ENCODE results near the gene GGPS1.
"Not testable (repeated sequence)": the region's sequence is repeated elsewhere in the genome, so short reads cannot be mapped to it uniquely, and the experiment has no call there.

Gene GGPS1

DNA sequence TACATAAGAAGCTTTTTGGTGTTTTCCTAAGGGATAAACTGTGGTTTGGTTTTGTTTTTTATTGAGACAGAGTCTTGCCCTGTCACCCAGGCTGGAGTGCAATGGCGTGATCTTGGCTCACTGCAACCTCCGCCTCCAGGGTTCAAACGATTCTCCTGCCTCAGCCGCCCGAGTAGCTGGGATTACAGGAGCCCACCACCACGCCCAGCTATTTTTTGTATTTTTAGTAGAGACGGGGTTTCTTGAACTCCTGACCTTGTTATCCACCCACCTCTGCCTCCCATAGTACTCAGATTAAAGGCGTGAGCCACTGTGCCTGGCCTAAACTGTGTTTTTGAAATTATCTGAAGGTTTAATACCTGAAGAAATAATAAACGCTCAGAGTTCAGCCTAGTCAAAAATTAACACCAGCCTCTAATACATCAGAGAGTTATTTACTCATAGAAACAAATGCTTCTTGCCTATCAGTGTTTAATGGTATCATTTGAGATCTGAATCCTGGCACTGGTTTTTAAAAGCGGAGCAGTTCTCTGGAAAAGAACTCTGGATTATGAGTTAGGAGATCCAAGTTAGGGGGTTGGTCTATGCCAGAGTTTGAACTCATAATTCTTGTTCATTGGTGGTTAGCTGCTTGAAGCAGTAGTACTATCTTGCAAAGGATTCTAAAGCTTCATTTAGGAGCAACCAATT lies 29.1 kb upstream of the GGPS1 start:
- TF ChIP-seq, protein P1, sequence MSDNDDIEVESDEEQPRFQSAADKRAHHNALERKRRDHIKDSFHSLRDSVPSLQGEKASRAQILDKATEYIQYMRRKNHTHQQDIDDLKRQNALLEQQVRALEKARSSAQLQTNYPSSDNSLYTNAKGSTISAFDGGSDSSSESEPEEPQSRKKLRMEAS (IDR thresholded peaks at IDR 0.05; ENCODE audit: low read depth, low read length) = no peak
- TF ChIP-seq MYC (IDR thresholded peaks at IDR 0.05; ENCODE audit: low read depth, low read length) (no peak), POLR2A (IDR thresholded peaks at IDR 0.05; ENCODE audit: extremely low read depth, insufficient read length) (no peak)
- TF ChIP-seq, protein P2, sequence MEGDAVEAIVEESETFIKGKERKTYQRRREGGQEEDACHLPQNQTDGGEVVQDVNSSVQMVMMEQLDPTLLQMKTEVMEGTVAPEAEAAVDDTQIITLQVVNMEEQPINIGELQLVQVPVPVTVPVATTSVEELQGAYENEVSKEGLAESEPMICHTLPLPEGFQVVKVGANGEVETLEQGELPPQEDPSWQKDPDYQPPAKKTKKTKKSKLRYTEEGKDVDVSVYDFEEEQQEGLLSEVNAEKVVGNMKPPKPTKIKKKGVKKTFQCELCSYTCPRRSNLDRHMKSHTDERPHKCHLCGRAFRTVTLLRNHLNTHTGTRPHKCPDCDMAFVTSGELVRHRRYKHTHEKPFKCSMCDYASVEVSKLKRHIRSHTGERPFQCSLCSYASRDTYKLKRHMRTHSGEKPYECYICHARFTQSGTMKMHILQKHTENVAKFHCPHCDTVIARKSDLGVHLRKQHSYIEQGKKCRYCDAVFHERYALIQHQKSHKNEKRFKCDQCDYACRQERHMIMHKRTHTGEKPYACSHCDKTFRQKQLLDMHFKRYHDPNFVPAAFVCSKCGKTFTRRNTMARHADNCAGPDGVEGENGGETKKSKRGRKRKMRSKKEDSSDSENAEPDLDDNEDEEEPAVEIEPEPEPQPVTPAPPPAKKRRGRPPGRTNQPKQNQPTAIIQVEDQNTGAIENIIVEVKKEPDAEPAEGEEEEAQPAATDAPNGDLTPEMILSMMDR (IDR thresholded peaks at IDR 0.05; ENCODE audit: low read depth, low read length) = no peak
- H3K4me3 ChIP-seq (ENCODE audit: low read depth, low read length) = no peak overlapping the region
- DNase-seq (ENCODE audit: low read depth) = no peak

DNA sequence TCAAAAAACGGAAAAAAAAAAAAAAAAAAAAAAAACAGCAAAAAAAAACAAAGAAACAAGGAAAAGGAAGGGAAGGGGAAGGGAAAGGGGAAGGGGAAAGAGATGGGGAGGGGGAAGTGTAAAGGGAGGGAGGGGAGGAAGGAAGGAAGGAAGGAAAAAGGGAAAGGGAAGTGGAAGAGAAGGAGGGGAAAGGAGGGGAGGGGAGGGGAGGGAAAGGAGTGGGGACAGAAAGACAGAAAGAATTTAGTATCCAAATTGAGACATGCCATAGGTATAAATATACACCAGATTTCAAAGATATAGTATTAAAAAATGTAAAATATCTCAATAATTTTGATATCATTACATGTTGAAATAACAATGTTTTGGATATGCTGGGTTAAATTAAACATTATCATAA lies 26.2 kb upstream of the GGPS1 start:
- no peak overlapping the region for H3K4me3 ChIP-seq (ENCODE audit: low read depth, low read length)
- TF ChIP-seq, protein P2 (IDR thresholded peaks at IDR 0.05; ENCODE audit: low read depth, low read length) = no peak
- TF ChIP-seq POLR2A (IDR thresholded peaks at IDR 0.05; ENCODE audit: extremely low read depth, insufficient read length) = no peak
- TF ChIP-seq, protein P1 (IDR thresholded peaks at IDR 0.05; ENCODE audit: low read depth, low read length) = no peak
- TF ChIP-seq MYC (IDR thresholded peaks at IDR 0.05; ENCODE audit: low read depth, low read length) = no peak
- no peak for DNase-seq (ENCODE audit: low read depth)

DNA sequence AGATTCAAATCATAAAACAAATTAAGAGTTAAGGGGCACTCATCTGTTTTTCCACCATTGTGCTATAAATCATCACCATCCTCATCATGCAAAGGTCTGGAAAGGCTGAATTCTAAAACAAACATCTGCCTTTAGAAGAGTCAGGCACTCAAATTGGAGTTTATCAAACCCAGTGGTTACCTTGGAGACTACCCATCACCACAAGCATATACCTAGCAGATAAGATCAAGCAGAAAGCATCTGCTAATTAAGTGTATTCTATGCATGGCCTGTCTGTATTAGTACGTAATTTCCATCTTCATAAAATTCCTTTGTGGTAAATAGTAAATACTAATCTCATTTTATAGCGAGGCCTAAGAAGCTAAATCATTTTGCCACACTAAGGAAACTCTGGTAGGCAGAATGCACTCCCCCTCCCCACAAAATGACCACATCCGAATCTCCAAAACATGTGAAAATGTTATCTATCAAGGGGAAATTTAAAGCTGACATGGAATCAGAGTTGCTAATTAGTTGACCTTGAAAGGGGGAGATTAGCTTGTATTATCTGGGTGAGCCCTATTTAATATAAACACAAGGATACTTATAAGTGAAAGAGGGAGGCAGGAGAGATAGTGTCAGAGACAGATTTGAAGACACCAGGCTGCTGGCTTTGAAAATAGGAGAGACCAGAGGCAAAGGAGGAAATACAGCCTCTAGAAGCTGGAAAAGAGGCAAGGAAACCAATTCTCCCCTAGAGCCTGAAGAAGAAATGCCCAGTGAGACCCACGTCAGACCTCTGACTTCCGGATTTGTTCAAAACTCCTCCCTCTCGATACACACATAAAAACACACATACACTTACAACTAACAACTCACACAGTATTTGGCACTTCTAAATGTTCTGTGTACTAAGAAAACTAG lies 23.6 kb upstream of the GGPS1 start:
- no peak for DNase-seq (ENCODE audit: low read depth)
- TF ChIP-seq, protein P2 (IDR thresholded peaks at IDR 0.05; ENCODE audit: low read depth, low read length) = no peak
- no peak for TF ChIP-seq POLR2A (IDR thresholded peaks at IDR 0.05; ENCODE audit: extremely low read depth, insufficient read length)
- no peak for TF ChIP-seq MYC (IDR thresholded peaks at IDR 0.05; ENCODE audit: low read depth, low read length)
- TF ChIP-seq, protein P1 (IDR thresholded peaks at IDR 0.05; ENCODE audit: low read depth, low read length) = no peak

DNA sequence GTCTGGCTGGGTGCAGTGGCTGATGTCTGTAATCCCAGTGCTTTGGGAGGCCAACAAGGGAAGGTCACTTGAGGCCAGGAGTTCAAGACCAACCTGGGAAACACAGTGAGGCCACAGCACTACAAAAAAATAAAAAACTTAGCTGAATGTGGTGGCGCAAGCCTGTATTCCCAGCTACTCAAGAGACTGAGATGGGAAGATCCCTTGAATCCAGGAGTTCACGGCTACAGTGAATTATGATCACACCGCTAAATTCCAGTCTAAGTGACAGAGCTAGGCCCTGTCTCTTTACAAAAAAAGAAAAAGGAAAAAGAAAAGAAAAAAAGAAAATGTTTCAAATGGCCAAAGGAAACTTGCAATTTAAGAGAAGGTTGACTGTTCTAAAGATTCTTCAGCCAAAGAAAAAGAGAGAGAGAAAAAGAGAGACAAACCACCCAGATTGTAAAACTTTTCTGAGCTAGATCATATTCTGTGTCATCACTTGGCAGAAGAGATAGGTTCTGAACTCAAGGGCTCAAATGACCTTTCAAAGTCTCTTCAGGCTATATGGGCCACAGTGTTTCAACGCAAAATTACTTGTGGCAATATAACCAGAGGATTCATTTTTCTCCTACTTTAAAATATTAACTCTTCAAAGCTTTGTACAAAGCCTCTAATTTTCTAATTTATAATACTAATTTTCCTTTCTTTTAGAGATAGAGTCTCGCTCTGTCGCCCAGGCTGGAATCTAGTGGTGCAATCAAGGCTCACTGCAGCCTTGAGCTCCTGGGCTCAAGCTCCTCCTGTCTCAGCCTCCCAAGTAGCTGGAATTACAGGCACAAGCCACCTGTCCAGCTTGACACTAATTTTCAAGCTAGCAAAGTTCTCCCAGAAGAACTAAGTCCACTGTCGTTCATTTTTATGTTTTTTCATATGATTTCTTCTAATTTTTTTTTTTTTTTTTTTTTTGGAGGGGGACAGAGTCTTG lies 20.9 kb upstream of the GGPS1 start:
- no peak for DNase-seq (ENCODE audit: low read depth)
- TF ChIP-seq, protein P2 (IDR thresholded peaks at IDR 0.05; ENCODE audit: low read depth, low read length) = no peak
- TF ChIP-seq, protein P1 (IDR thresholded peaks at IDR 0.05; ENCODE audit: low read depth, low read length) = no peak
- TF ChIP-seq MYC (IDR thresholded peaks at IDR 0.05; ENCODE audit: low read depth, low read length) (no peak), POLR2A (IDR thresholded peaks at IDR 0.05; ENCODE audit: extremely low read depth, insufficient read length) (no peak)
- H3K4me3 ChIP-seq (ENCODE audit: low read depth, low read length) = no peak overlapping the region

More for the DNA sequence above, 23.6 kb upstream of the GGPS1 start:
- H3K4me3 ChIP-seq (ENCODE audit: low read depth, low read length) = no peak overlapping the region

DNA sequence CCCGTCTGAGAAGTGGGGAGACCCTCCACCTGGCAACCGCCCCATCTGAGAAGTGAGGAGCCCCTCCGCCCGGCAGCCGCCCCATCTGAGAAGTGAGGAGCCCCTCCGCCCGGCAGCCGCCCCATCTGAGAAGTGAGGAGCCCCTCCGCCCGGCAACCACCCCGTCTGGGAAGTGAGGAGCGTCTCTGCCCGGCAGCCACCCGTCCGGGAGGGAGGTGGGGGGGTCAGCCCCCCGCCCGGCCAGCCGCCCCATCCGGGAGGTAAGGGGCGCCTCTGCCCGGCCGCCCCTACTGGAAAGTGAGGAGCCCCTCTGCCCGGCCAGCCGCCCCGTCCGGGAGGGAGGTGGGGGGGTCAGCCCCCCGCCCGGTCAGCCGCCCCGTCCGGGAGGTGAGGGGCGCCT lies 19.2 kb upstream of the GGPS1 start:
- H3K4me3 ChIP-seq (ENCODE audit: low read depth, low read length); DNase-seq (ENCODE audit: low read depth): not testable (repeated sequence)
